Measurements from ENCODE around the gene TMEM165. TPM values are rescaled to one million over a fixed set of nuclear protein-coding genes. Genes with fewer than 3 reads are reported as not detected.

The TMEM165 gene
- total RNA-seq, 4 donors from 2014 or later, result 188 to 357 (median 243) TPM

- TF ChIP-seq CTCF (IDR thresholded peaks at IDR 0.05), result no peak
- DNase-seq (ENCODE audit: low spot score), result no peak
- ATAC-seq (ENCODE audit: low FRiP score), result no peak
Observed at GRCh38 chr4:55437823-55438222, 42.1 kb downstream of the TMEM165 start.

GRCh38 chr4:55438314-55438713, 42.6 kb downstream of the TMEM165 start:
- TF ChIP-seq CTCF (IDR thresholded peaks at IDR 0.05), result no peak
- ATAC-seq (ENCODE audit: low FRiP score) (no peak), DNase-seq (ENCODE audit: low spot score) (no peak)

DNA sequence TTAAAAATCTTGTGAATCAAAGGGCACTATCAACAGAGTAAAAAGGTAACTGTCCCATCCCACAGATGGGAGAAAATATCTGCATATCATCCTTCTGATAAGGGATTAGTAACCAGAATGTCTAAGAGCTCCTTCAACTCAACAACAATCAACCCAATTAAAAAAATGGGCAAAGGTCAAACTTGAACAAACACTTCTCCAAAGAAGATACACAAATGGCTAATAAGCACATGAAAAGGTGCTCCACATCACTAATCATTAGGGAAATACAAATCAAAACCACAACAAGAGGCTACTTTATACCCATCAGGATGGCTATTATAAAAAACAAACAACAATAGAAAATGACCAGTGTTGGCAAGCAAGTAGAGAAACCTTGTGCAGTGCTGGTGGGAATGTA, 43.3 kb downstream of the TMEM165 start:
- no peak for ATAC-seq (ENCODE audit: low FRiP score)
- TF ChIP-seq CTCF (IDR thresholded peaks at IDR 0.05), result no peak
- DNase-seq (ENCODE audit: low spot score), result no peak

GRCh38 chr4:55440786-55441185, 45.0 kb downstream of the TMEM165 start:
- ATAC-seq (ENCODE audit: low FRiP score), result no peak
- no peak for TF ChIP-seq CTCF (IDR thresholded peaks at IDR 0.05)
- no peak for DNase-seq (ENCODE audit: low spot score)

DNA sequence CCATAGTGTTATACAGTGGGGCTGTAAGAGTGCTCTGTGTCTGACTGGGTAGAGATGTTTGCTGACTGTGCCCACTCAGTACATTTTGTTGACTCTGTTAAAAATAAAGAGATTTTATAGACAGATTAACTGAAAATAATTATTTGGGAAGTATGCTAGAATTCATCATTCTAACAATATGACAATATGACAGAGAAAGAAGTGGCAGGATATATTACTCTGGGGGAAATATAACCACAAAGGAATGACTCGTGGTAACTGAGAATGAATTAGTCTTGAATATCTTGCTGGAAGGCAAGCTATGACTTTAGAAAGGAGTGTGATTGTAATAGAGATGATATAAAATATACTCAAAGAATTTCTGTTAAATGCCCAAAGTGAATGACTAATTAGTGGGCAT, 46.8 kb downstream of the TMEM165 start:
- no peak for TF ChIP-seq CTCF (IDR thresholded peaks at IDR 0.05)
- DNase-seq (ENCODE audit: low spot score) (no peak), ATAC-seq (ENCODE audit: low FRiP score) (no peak)

DNA sequence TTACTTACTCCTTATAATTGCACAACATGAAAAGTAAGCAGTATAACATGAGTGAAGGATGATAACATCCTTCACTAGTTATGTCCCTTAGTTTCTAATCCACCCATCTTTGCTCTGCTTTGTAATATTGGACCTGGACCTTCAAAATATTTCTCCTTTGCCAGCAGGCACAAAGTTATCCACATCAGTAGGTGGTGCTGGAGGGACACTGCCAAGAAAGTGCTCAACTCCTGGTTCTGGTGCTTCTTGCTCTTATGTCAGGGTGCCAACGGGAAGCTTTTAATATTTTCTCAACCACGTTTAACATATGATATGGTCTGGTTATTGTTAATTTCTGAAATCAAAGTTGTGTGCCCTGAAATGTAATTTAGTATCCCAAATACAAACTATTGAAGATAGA, 49.1 kb downstream of the TMEM165 start:
- DNase-seq (ENCODE audit: low spot score) (no peak), ATAC-seq (ENCODE audit: low FRiP score) (no peak)
- no peak for TF ChIP-seq CTCF (IDR thresholded peaks at IDR 0.05)

GRCh38 chr4:55445921-55446577, 50.3 kb downstream of the TMEM165 start:
- no peak for TF ChIP-seq CTCF (IDR thresholded peaks at IDR 0.05)

More at GRCh38 chr4:55445921-55446577, 50.3 kb downstream of the TMEM165 start:
- ATAC-seq (ENCODE audit: low FRiP score) (no peak), DNase-seq (ENCODE audit: low spot score) (no peak)

Measured in omental fat pad (tissue), 4 donors.